Endothelial cell (in vitro differentiated cells): ENCODE data around the gene TRABD2B. TPM values are rescaled to one million over a fixed set of nuclear protein-coding genes. Genes with fewer than 3 reads are reported as not detected.

Experiments used
- DNase-seq: peaks from one replicate; pipeline ENCODE4 v3.0.0; 2021; ENCODE audit warnings: low spot score
- H3K27ac Mint-ChIP-seq: one replicate; pipeline ENCODE4 v1.8.0; 2021; ENCODE audit warnings: mixed read lengths, inconsistent platforms; ENCODE audit not compliant: unreplicated experiment
- H3K27me3 Mint-ChIP-seq: one replicate; pipeline ENCODE4 v1.8.0; 2021; ENCODE audit warnings: mild to moderate bottlenecking, moderate library complexity, mixed read lengths, inconsistent platforms; ENCODE audit not compliant: unreplicated experiment
- H3K36me3 Mint-ChIP-seq: one replicate; pipeline ENCODE4 v1.8.0; 2021; ENCODE audit warnings: mild to moderate bottlenecking, low read depth, mixed read lengths, inconsistent platforms; ENCODE audit not compliant: unreplicated experiment
- H3K4me1 Mint-ChIP-seq: one replicate; pipeline ENCODE4 v1.8.0; 2021; ENCODE audit warnings: mild to moderate bottlenecking, mixed read lengths, inconsistent platforms; ENCODE audit not compliant: unreplicated experiment
- H3K4me3 Mint-ChIP-seq: one replicate; pipeline ENCODE4 v1.8.0; 2021; ENCODE audit warnings: mild to moderate bottlenecking, mixed read lengths, inconsistent platforms; ENCODE audit not compliant: unreplicated experiment
- H3K9me3 Mint-ChIP-seq: one replicate; pipeline ENCODE4 v1.8.0; 2021; ENCODE audit warnings: mixed read lengths, inconsistent platforms; ENCODE audit not compliant: unreplicated experiment
- CTCF ChIP-seq: fragments of 200-600 bp; sonication (generic); IDR thresholded peaks from one replicate; pipeline ENCODE4 v1.5.0; 2021; ENCODE audit warnings: antibody characterized with exemption; ENCODE audit not compliant: unreplicated experiment
- total RNA-seq: library from RNA; stranded (reverse); fragmentation: NEBNext Ultra II Directional; extraction: Animal tissue kit (Norgen Biotek cat#: 25700); gene quantifications from one replicate; pipeline ENCODE4 v1.2.1, GENCODE V29; 2021; ENCODE audit not compliant: unreplicated experiment

TRABD2B gene
- total RNA-seq, 1 donor from 2014 or later, result 1.0 TPM

- peaks cover 7% of the 10 kb centered on the region for H3K4me1 Mint-ChIP-seq
- no peak overlapping the region for H3K27ac Mint-ChIP-seq
- no peaks in the 10 kb centered on the region for H3K36me3 Mint-ChIP-seq
- H3K9me3 Mint-ChIP-seq, result no peaks in the 10 kb centered on the region
- peaks cover 20% of the 10 kb centered on the region for H3K27me3 Mint-ChIP-seq
- no peak for DNase-seq
- H3K4me3 Mint-ChIP-seq, result peak overlapping the region; percentile 90
- TF ChIP-seq CTCF, result no peak
These were observed 1.7 kb downstream of the TRABD2B start for GRCh38 chr1:47995306-47996050.

- no peak for TF ChIP-seq CTCF
- no peak overlapping the region for H3K4me3 Mint-ChIP-seq
- no peak for DNase-seq
- H3K27me3 Mint-ChIP-seq, result peaks cover 20% of the 10 kb centered on the region
- H3K36me3 Mint-ChIP-seq, result no peaks in the 10 kb centered on the region
- no peak overlapping the region for H3K27ac Mint-ChIP-seq
- H3K9me3 Mint-ChIP-seq, result no peaks in the 10 kb centered on the region
- peaks cover 7% of the 10 kb centered on the region for H3K4me1 Mint-ChIP-seq
These were observed 3.1 kb downstream of the TRABD2B start for GRCh38 chr1:47993881-47994625.

- H3K27me3 Mint-ChIP-seq, result peaks cover 16% of the 10 kb centered on the region
- H3K27ac Mint-ChIP-seq, result no peak overlapping the region
- no peak for DNase-seq
- H3K4me1 Mint-ChIP-seq, result peaks cover 7% of the 10 kb centered on the region
- TF ChIP-seq CTCF, result no peak
- H3K4me3 Mint-ChIP-seq, result no peak overlapping the region
- H3K36me3 Mint-ChIP-seq, result no peaks in the 10 kb centered on the region
- H3K9me3 Mint-ChIP-seq, result no peaks in the 10 kb centered on the region
These were observed 3.8 kb downstream of the TRABD2B start for GRCh38 chr1:47993416-47993740.

- Mint-ChIP-seq H3K9me3 (no peaks in the 10 kb centered on the region), H3K36me3 (peaks cover 4% of the 10 kb centered on the region), H3K27me3 (peaks cover 14% of the 10 kb centered on the region), H3K4me3 (no peak overlapping the region), H3K4me1 (peaks cover 4% of the 10 kb centered on the region), H3K27ac (no peak overlapping the region)
- DNase-seq, result no peak
- TF ChIP-seq CTCF, result no peak
These were observed 4.3 kb downstream of the TRABD2B start for GRCh38 chr1:47992720-47993415.

GRCh38 chr1:47991673-47992072 lies 5.5 kb downstream of the TRABD2B start:
- DNase-seq, result no peak
- TF ChIP-seq CTCF, result no peak
- no peak overlapping the region for H3K27ac Mint-ChIP-seq
- H3K4me1 Mint-ChIP-seq, result peaks cover 9% of the 10 kb centered on the region
- H3K36me3 Mint-ChIP-seq, result peaks cover 5% of the 10 kb centered on the region
- H3K27me3 Mint-ChIP-seq, result peaks cover 14% of the 10 kb centered on the region
- no peak overlapping the region for H3K4me3 Mint-ChIP-seq
- no peaks in the 10 kb centered on the region for H3K9me3 Mint-ChIP-seq
